LNCaP clone FGC (cell line): ENCODE measurements around the gene GAB2.

Experiments
- DNase-seq: peaks from one replicate; pipeline ENCODE4 v3.0.0-alpha.2; 2011; ENCODE audit warnings: low read depth
- H3K4me3 ChIP-seq: 2 replicates; pipeline ENCODE4 v1.5.1; 2011; ENCODE audit warnings: mild to moderate bottlenecking, low read depth, low read length, control low read depth
- CTCF ChIP-seq: IDR thresholded peaks from 2 replicates; pipeline ENCODE4 v1.5.1; 2012; ENCODE audit warnings: mild to moderate bottlenecking; ENCODE audit not compliant: control insufficient read depth, insufficient read depth; ENCODE audit errors: extremely low read depth

Gene GAB2

GRCh38 chr11:78256962-78257361 is 160.7 kb downstream of the GAB2 start:
- DNase-seq: no peak
- no peak overlapping the region for H3K4me3 ChIP-seq
- TF ChIP-seq CTCF: no peak

DNA sequence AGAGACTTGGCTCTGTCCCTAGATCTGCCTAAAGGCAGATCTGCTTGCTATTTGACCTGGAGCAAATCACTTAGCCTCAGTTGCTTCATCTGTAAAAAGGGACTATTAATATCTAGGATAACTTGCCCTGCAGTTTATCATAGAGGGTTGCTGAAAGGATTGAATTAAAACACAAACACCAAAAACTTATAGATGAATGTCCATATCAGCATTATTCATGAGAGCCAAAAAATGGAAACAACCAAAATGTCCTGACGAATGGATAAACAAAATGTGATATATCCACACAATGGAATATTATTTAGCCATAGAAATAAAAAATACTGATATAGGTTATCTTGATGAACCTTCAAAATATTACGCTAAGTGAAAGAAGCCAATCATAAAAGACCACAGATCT is 161.7 kb downstream of the GAB2 start:
- H3K4me3 ChIP-seq: no peak overlapping the region
- no peak for TF ChIP-seq CTCF
- DNase-seq: no peak

DNA sequence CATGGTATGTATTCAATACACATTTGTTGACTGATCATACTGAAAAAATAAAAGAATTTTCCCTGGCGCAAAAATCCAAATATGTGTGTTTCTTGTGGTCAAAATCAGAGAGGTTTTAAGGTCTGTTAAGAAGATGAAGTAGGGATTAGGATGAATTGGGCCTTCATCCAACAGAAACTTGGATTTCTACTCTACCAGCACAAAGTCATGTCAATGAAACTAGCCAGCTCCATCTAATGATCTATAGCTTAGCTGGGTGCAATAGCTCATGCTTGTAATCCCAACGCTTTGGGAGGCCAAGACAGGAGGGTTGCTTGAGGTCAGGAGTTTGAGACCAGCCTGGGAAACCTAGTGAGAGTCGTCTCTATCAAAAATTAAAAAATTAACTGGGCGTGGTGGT is 163.4 kb downstream of the GAB2 start:
- TF ChIP-seq CTCF: no peak
- H3K4me3 ChIP-seq: no peak overlapping the region
- DNase-seq: no peak

GRCh38 chr11:78253797-78254196 is 163.8 kb downstream of the GAB2 start:
- TF ChIP-seq CTCF: no peak
- H3K4me3 ChIP-seq: no peak overlapping the region
- no peak for DNase-seq

DNA sequence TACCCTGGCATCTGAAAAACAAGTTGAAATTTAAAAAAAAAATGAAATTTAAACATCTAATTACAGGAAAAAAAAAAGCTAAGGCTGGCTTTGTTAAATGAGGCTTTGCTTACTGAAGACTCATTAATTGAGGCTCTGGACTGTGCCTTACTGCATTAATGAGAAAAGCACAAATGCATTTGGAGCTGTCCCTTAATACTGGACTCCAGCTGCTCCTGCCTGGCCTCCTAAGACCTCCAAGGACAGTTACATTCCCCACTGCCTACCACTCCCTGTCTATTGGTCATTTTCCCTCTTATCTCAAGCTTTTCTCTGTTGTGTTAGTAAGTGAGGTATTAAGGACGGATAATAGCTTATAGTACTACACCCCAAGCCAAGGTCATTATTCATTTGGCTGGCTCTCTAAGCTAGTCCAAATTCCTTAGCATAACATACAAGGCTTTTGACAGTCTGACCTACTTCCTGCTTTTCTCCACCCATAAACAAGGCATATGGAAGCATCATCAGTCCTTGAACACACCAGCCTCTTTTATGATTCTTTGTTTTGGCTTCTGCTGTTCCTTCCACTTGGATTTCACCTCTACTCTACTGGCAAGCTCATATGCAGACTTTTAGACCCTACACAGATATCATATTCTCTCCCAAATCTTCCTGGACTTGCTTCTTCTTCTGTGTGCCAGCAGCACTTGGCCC is 166.4 kb downstream of the GAB2 start:
- TF ChIP-seq CTCF: no peak
- no peak overlapping the region for H3K4me3 ChIP-seq
- no peak for DNase-seq

- no peak overlapping the region for H3K4me3 ChIP-seq
- TF ChIP-seq CTCF: no peak
- no peak for DNase-seq
Measured at GRCh38 chr11:78250099-78250498, 167.5 kb downstream of the GAB2 start.

GRCh38 chr11:78248903-78249302 is 168.7 kb downstream of the GAB2 start:
- H3K4me3 ChIP-seq: no peak overlapping the region
- DNase-seq: no peak
- TF ChIP-seq CTCF: no peak
